ENCODE data around the gene CACNA1H. TPM values are rescaled to one million over a fixed set of nuclear protein-coding genes. Genes with fewer than 3 reads are reported as not detected.

Gene CACNA1H
- total and polyA plus RNA-seq, 7 donors: 1.8 to 5.9 (median 2.3) TPM

DNA sequence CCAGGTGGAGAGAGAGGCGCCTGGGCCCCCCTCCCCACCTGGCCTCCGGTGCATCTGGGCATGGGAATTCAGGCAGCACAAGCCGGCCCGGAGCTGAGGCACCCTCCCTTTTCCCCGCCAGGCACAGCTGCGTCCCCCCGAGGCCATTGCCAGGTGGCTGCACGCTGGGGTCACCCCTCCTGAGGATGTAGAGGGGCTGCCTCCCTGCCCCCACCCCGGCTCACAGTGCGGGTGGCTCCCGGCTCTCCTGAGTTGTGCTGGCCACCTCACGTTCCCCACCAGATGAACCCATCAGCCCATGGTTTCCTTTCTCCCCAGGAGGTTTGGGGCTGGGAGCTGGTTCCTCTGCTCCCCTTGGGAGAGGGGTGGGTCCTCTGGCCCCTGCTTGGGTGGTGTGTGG is 12.6 kb downstream of the CACNA1H start:
- 49 to 56% (median 52%) methylated on average over 12 of the region's 12 CpGs for WGBS, 3 donors
- H3K27ac ChIP-seq: no peak overlapping the region
- DNase-seq (no peak), ATAC-seq (no peak)
- TF ChIP-seq, protein P1, sequence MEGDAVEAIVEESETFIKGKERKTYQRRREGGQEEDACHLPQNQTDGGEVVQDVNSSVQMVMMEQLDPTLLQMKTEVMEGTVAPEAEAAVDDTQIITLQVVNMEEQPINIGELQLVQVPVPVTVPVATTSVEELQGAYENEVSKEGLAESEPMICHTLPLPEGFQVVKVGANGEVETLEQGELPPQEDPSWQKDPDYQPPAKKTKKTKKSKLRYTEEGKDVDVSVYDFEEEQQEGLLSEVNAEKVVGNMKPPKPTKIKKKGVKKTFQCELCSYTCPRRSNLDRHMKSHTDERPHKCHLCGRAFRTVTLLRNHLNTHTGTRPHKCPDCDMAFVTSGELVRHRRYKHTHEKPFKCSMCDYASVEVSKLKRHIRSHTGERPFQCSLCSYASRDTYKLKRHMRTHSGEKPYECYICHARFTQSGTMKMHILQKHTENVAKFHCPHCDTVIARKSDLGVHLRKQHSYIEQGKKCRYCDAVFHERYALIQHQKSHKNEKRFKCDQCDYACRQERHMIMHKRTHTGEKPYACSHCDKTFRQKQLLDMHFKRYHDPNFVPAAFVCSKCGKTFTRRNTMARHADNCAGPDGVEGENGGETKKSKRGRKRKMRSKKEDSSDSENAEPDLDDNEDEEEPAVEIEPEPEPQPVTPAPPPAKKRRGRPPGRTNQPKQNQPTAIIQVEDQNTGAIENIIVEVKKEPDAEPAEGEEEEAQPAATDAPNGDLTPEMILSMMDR (IDR thresholded peaks at IDR 0.05): no peak
- H3K36me3 ChIP-seq (ENCODE audit: insufficient read depth in 1 of 2, low read depth in 1 of 2): no peaks in the 10 kb centered on the region
- H3K4me3 ChIP-seq: no peak overlapping the region
- H3K4me1 ChIP-seq: peaks cover 8% of the 10 kb centered on the region
- peaks cover 0 to 84% (median 18%) of the 10 kb centered on the region in 3 donors for H3K27me3 ChIP-seq (ENCODE audit: insufficient read depth in 3 of 3, low read length in 2 of 3)
- H3K9me3 ChIP-seq: no peaks in the 10 kb centered on the region
- intact Hi-C loops (cut with DNase I): no loop called here

DNA sequence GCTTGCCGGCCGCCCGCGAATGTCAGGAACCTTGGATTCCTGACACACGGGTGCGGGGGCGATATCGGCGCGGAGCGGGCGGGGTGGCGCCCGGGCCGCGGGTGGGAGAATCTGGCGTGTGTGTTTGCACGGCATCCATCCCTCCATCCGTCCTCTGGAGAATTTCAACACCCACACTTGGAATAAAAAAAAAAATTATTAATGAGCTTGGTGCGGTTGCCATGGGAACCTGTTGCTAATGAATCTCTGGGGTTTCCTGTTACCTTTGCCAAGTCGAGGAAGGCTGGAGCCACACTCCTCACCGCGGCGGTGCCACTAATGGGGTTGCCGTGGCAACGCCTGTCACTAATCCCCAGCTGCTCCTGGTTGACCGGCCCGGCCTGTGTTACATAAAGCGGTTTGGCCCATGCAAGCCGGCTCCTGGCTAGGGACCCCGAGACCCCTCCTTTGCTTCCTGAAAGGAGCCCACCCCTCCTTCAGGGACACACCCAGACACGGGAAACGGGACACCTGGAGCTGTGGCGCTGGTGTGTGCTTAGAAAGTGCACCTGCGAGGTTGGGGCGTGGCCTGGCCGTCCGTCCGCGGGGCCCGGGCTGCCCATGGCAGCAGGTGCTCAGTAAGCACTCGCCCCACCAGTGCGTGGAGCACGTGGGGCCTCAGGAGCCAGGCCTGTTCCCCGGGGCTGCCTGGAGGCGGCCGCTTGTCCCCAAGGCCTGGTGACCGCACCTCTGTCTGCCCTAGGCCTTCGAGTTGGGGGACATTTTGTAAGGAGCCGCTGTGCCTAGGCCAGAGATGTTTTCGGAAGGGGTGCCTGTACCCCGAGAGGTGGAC is 14.6 kb downstream of the CACNA1H start:
- Histone ChIP-seq H3K4me3 (no peak overlapping the region), H3K36me3 (ENCODE audit: insufficient read depth in 1 of 2, low read depth in 1 of 2) (no peaks in the 10 kb centered on the region), H3K27ac (no peak overlapping the region), H3K9me3 (no peaks in the 10 kb centered on the region), H3K27me3 (ENCODE audit: insufficient read depth in 3 of 3, low read length in 2 of 3) (peaks cover 0 to 91% (median 21%) of the 10 kb centered on the region in 3 donors), H3K4me1 (no peaks in the 10 kb centered on the region)
- DNase-seq (no peak), ATAC-seq (no peak)
- TF ChIP-seq, protein P1 (IDR thresholded peaks at IDR 0.05): no peak
- intact Hi-C loops (cut with DNase I): no loop called here
- 47 to 52% (median 48%) methylated on average over 49 to 52 of the region's 52 CpGs for WGBS, 3 donors

DNA sequence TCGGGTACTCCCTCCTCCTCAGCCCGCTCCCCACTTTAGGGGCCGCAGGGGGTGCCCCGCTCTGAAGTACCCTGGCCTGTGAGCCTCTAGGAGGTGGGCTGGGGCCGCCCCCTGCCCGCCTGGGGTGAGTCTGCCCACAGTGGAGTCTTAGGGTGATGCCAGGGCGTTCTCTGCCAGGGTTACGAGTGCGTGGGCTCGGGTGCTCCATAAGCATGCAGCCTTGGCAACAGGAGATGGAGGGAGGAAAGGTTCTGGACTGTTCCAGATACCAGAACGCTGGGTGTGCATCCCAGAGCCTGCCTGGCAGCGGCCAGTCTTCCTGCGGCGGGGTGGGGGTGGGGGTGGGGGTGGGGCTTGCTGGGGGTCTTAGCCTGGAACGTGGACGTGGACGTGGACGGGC is 15.9 kb downstream of the CACNA1H start:
- no peaks in the 10 kb centered on the region for H3K4me1 ChIP-seq
- H3K27ac ChIP-seq: no peak overlapping the region
- no peak for DNase-seq
- ATAC-seq: no peak
- no peaks in the 10 kb centered on the region for H3K9me3 ChIP-seq
- TF ChIP-seq, protein P1 (IDR thresholded peaks at IDR 0.05): no peak
- 75 to 86% (median 81%) methylated on average over 15 to 18 of the region's 18 CpGs for whole genome bisulfite sequencing, 3 donors
- H3K27me3 ChIP-seq (ENCODE audit: insufficient read depth in 3 of 3, low read length in 2 of 3): peaks cover 0 to 83% (median 21%) of the 10 kb centered on the region in 3 donors
- intact Hi-C loops (cut with DNase I): no loop called here
- H3K36me3 ChIP-seq (ENCODE audit: insufficient read depth in 1 of 2, low read depth in 1 of 2): no peaks in the 10 kb centered on the region
- H3K4me3 ChIP-seq: no peak overlapping the region

DNA sequence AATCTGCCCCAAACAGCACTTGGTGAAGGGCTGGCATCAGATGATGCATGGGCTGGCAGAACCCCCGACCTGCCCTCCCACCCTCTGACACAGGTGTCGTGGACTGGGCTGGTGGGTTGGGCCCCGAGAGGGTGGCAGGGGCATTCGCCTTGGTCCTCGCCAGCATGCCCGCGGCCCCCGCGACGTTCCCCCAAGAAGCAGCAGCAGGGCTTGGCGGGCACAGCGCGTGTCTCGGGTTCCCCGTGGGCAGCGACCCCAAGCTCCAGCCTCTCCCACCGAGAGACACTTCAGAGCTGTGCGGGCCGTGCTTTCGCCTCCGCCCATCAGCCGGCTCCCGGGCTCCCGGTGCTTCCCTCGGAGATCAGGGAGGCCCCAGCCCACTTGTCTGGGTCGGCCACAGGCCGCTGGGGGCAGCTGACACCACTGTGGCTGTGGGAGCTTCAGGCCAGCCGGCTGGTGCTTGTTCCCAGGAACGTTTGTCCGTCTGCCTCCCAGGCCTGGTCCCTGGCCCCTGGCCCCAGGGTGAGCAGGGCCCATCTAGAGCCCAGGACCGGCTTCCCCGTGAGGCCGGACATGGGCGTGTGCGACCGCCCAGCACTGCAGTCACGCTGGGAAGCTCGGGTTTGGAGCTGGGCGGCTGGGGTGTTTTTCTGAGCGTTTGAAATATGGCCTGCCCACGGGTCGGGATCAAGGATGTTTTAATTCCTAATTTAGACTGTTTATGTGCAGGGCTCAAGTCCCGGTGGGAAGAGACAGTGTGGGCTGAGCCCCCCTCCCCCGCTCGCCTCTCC is 16.6 kb downstream of the CACNA1H start:
- intact Hi-C loops (cut with DNase I): no loop called here
- Histone ChIP-seq H3K36me3 (ENCODE audit: insufficient read depth in 1 of 2, low read depth in 1 of 2) (no peaks in the 10 kb centered on the region), H3K27ac (no peak overlapping the region), H3K4me3 (no peak overlapping the region), H3K4me1 (no peaks in the 10 kb centered on the region), H3K9me3 (no peaks in the 10 kb centered on the region), H3K27me3 (ENCODE audit: insufficient read depth in 3 of 3, low read length in 2 of 3) (peaks cover 0 to 77% (median 21%) of the 10 kb centered on the region in 3 donors)
- 49 to 52% (median 51%) methylated on average over 43 to 45 of the region's 45 CpGs for WGBS, 3 donors
- TF ChIP-seq, protein P1 (IDR thresholded peaks at IDR 0.05): no peak
- no peak for DNase-seq
- no peak for ATAC-seq
